CD14-positive monocyte (primary cell): Measurements from ENCODE around the gene WIPI1. TPM values are rescaled to one million over a fixed set of nuclear protein-coding genes. Genes with fewer than 3 reads are reported as not detected.

Experiments used
- DNase-seq, 3 donors: peaks; one replicate each; pipeline ENCODE4 v3.0.0-alpha.2; 2011 to 2022
- H2AFZ ChIP-seq: 2 replicates; pipeline ENCODE4 v1.6.0; 2012; ENCODE audit warnings: mild to moderate bottlenecking, low read depth, low read length, inconsistent platforms; ENCODE audit not compliant: insufficient read depth, poor library complexity, severe bottlenecking
- H3K27ac ChIP-seq, 2 donors: 1 replicate in 1 of 2; 2 replicates in 1 of 2; pipeline ENCODE4 v1.5.1; 2012 to 2013; ENCODE audit warnings: low read length in 2 of 2, control low read depth in 1 of 2, inconsistent platforms in 1 of 2, low read depth in 1 of 2, mild to moderate bottlenecking in 1 of 2
- H3K27me3 ChIP-seq, 2 donors: one replicate each; pipeline versions ENCODE4 v1.6.0 to v1.6.1; 2011 to 2013; ENCODE audit warnings: low read length in 2 of 2; ENCODE audit not compliant: control insufficient read depth in 2 of 2, insufficient read depth in 2 of 2
- H3K36me3 ChIP-seq, 2 donors: replicated peaks in 1 of 2; 1 replicate in 1 of 2; 2 replicates in 1 of 2; pipeline versions ENCODE4 v1.5.1 to v1.6.1; 2012 to 2013; ENCODE audit warnings: low read length in 2 of 2, control low read depth in 1 of 2, inconsistent platforms in 1 of 2, mild to moderate bottlenecking in 1 of 2; ENCODE audit not compliant: insufficient read depth in 2 of 2, control insufficient read depth in 1 of 2
- H3K4me1 ChIP-seq, 2 donors: 1 replicate in 1 of 2; 2 replicates in 1 of 2; pipeline versions ENCODE4 v1.5.1 to v1.6.1; 2012 to 2013; ENCODE audit warnings: low read length in 2 of 2, control low read depth in 1 of 2, inconsistent platforms in 1 of 2, mild to moderate bottlenecking in 1 of 2, moderate library complexity in 1 of 2; ENCODE audit not compliant: insufficient read depth in 2 of 2, control insufficient read depth in 1 of 2
- H3K4me2 ChIP-seq: replicated peaks from 2 replicates; pipeline ENCODE3; 2012; ENCODE audit warnings: low read length, moderate library complexity, mild to moderate bottlenecking; ENCODE audit not compliant: poor library complexity, severe bottlenecking; ENCODE audit errors: extremely low read depth
- H3K4me3 ChIP-seq, 3 experiments: fragments of 200-600 bp in 1 of 3; sonication (generic) in 1 of 3; replicated peaks in 1 of 3; 1 replicate in 2 of 3; 2 replicates in 1 of 3; pipeline ENCODE4 v1.5.1; 2011 to 2013; ENCODE audit warnings: low read length in 3 of 3, mild to moderate bottlenecking in 3 of 3, control low read depth in 2 of 3, low read depth in 2 of 3, inconsistent platforms in 1 of 3, moderate library complexity in 1 of 3
- H3K79me2 ChIP-seq: 2 replicates; pipeline ENCODE4 v1.6.0; 2012; ENCODE audit warnings: mild to moderate bottlenecking, control low read depth, inconsistent platforms, low read length, moderate library complexity; ENCODE audit not compliant: insufficient read depth
- H3K9ac ChIP-seq: 2 replicates; pipeline ENCODE4 v1.6.0; 2017; ENCODE audit warnings: low read length, mild to moderate bottlenecking; ENCODE audit not compliant: insufficient read depth, poor library complexity, severe bottlenecking
- H3K9me3 ChIP-seq, 2 donors: replicated peaks in 1 of 2; 1 replicate in 1 of 2; 2 replicates in 1 of 2; pipeline versions ENCODE4 v1.5.1 to v1.6.1; 2012 to 2013; ENCODE audit warnings: low read length in 2 of 2, control low read depth in 1 of 2; ENCODE audit not compliant: control insufficient read depth in 1 of 2, insufficient read depth in 1 of 2
- H4K20me1 ChIP-seq: 2 replicates; pipeline ENCODE4 v1.6.0; 2012; ENCODE audit warnings: mild to moderate bottlenecking, low read length, control low read depth, moderate library complexity; ENCODE audit not compliant: insufficient read depth
- H3K27ac Mint-ChIP-seq, 7 donors: one replicate each; pipeline ENCODE4 v1.8.0; 2020; ENCODE audit warnings: mild to moderate bottlenecking in 7 of 7, mixed read lengths in 7 of 7, moderate library complexity in 6 of 7, inconsistent platforms in 2 of 7
- H3K27me3 Mint-ChIP-seq, 3 donors: one replicate each; pipeline ENCODE4 v1.8.0; 2021 to 2022; ENCODE audit warnings: low read depth in 3 of 3, mild to moderate bottlenecking in 3 of 3, mixed read lengths in 3 of 3, moderate library complexity in 3 of 3, inconsistent platforms in 1 of 3
- H3K36me3 Mint-ChIP-seq, 2 donors: one replicate each; pipeline ENCODE4 v1.8.0; 2020; ENCODE audit warnings: mixed read lengths in 2 of 2, inconsistent platforms in 1 of 2, mild to moderate bottlenecking in 1 of 2
- H3K4me1 Mint-ChIP-seq: one replicate; pipeline ENCODE4 v1.8.0; 2020; ENCODE audit warnings: mild to moderate bottlenecking, mixed read lengths
- H3K4me3 Mint-ChIP-seq, 2 donors: one replicate each; pipeline ENCODE4 v1.8.0; 2020; ENCODE audit warnings: mild to moderate bottlenecking in 2 of 2, mixed read lengths in 2 of 2, moderate library complexity in 1 of 2
- H3K9me3 Mint-ChIP-seq, 7 donors: one replicate each; pipeline ENCODE4 v1.8.0; 2020 to 2022; ENCODE audit warnings: mixed read lengths in 7 of 7, mild to moderate bottlenecking in 6 of 7, moderate library complexity in 6 of 7, inconsistent platforms in 2 of 7
- CTCF ChIP-seq: fragments of 200-600 bp; IDR thresholded peaks from one replicate; pipeline ENCODE4 v1.8.0; 2022; ENCODE audit warnings: antibody characterized with exemption, mild to moderate bottlenecking
- WGBS: methylation state at CpG from one replicate; pipeline ENCODE4 v1.1.5; 2013; ENCODE audit warnings: missing lambda C conversion rate; ENCODE audit not compliant: insufficient coverage; 5-methylcytosine and 5-hydroxymethylcytosine counted together
- intact Hi-C, 2 donors: fragments of 100-400 bp; cut with micrococcal nuclease; formaldehyde crosslinking; loops; one replicate each; pipeline versions ENCODE4 v1.15.0 to v1.15.1; 2023
- polyA plus RNA-seq, 3 donors: library from polyadenylated mRNA; depleted of rRNA in 1 of 3; unstranded in 2 of 3; stranded (reverse) in 1 of 3; fragments of 300-500 nt in 2 of 3; fragments of >200 nt in 1 of 3; fragmentation: Illumina TruSeq in 2 of 3; gene quantifications; 1 replicate in 2 of 3; 2 replicates in 1 of 3; pipeline ENCODE4 v1.2.3, GENCODE V29; 2012 to 2021

The WIPI1 gene
- polyA plus RNA-seq, 3 donors = 19.9 to 31.9 (median 22.1) TPM

- Histone ChIP-seq H3K4me3 (no peak overlapping the region), H3K9ac (no peak overlapping the region), H3K79me2 (peaks cover 4% of the 10 kb centered on the region), H3K27me3 (peaks cover 0 to 5% of the 10 kb centered on the region in 2 donors), H2AFZ (no peak overlapping the region), H3K36me3 (no peaks in the 10 kb centered on the region), H3K27ac (no peak overlapping the region), H3K4me1 (peaks cover 31 to 33% of the 10 kb centered on the region in 2 donors), H3K4me2 (no peak overlapping the region), H4K20me1 (no peaks in the 10 kb centered on the region), H3K9me3 (no peaks in the 10 kb centered on the region)
- H3K36me3 Mint-ChIP-seq = peaks cover 0 to under 1% of the 10 kb centered on the region in 2 donors
- no peak for TF ChIP-seq CTCF
- H3K27me3 Mint-ChIP-seq = peaks cover 0 to 8% (median 3%) of the 10 kb centered on the region in 3 donors
- H3K27ac Mint-ChIP-seq = no peak overlapping the region
- H3K9me3 Mint-ChIP-seq = peaks cover 0 to 5% (median 0%) of the 10 kb centered on the region in 7 donors
- DNase-seq = no peak
- H3K4me3 Mint-ChIP-seq = no peak overlapping the region
- H3K4me1 Mint-ChIP-seq = peaks cover 41% of the 10 kb centered on the region
- intact Hi-C loops = loop anchor here (5.0 to 10.0 kb wide), 3 partner anchors 52 to 496 kb away; partner anchors contain the start of gene PRKAR1A (in 1 of the 2)
These were observed 3.4 kb upstream of the WIPI1 start for GRCh38 chr17:68460715-68461114.

- Histone ChIP-seq H3K36me3 (no peaks in the 10 kb centered on the region), H3K27me3 (peaks cover 0 to 5% of the 10 kb centered on the region in 2 donors), H2AFZ (no peak overlapping the region), H3K9ac (no peak overlapping the region), H3K4me2 (no peak overlapping the region), H3K4me1 (peaks cover 37% of the 10 kb centered on the region in 2 donors), H3K79me2 (peaks cover 4% of the 10 kb centered on the region), H3K9me3 (no peaks in the 10 kb centered on the region), H3K27ac (no peak overlapping the region), H3K4me3 (no peak overlapping the region), H4K20me1 (no peaks in the 10 kb centered on the region)
- H3K36me3 Mint-ChIP-seq = peaks cover 0 to 1% of the 10 kb centered on the region in 2 donors
- peak overlapping the region in 1 of 7 donors; percentile 15 for H3K27ac Mint-ChIP-seq
- TF ChIP-seq CTCF = no peak
- intact Hi-C loops = loop anchor here (5.0 to 10.0 kb wide), 3 partner anchors 52 to 495 kb away; partner anchors contain the start of gene PRKAR1A (in 1 of the 2)
- peaks cover 46% of the 10 kb centered on the region for H3K4me1 Mint-ChIP-seq
- peaks cover 0 to 8% (median 3%) of the 10 kb centered on the region in 3 donors for H3K27me3 Mint-ChIP-seq
- H3K9me3 Mint-ChIP-seq = peaks cover 0 to 5% (median 0%) of the 10 kb centered on the region in 7 donors
- no peak overlapping the region for H3K4me3 Mint-ChIP-seq
- DNase-seq = peak in 1 of 3 donors; percentile 16
- WGBS = 33% methylated on average over 1 of the region's 2 CpGs
These were observed 2.9 kb upstream of the WIPI1 start for GRCh38 chr17:68460146-68460545.
